Right lobe of liver (tissue), 4 donors: ENCODE measurements around the gene DENND4A.

Source experiments
- CTCF ChIP-seq, 4 donors: fragments of 200-600 bp in 3 of 4; fragments of 450-650 bp in 1 of 4; IDR thresholded peaks; one replicate each; pipeline versions ENCODE4 v1.5.1 to v1.8.0; 2016 to 2022; ENCODE audit warnings: antibody characterized with exemption in 4 of 4, mild to moderate bottlenecking in 2 of 4
- POLR2A ChIP-seq: fragments of 450-650 bp; IDR thresholded peaks from one replicate; pipeline ENCODE4 v1.6.1; 2017; ENCODE audit warnings: antibody characterized with exemption, mild to moderate bottlenecking
- donor health status: DM: no; HTN: no; CAD: no.
- donor health status: DM: no; HTN: no; CAD: no.
- donor health status: DM: no; HTN: yes; CAD: no.

- TF ChIP-seq POLR2A: no peak
- TF ChIP-seq CTCF (IDR thresholded peaks at IDR 0.05): no peak
Measured at GRCh38 chr15:65663521-65663920, 128.6 kb downstream of the DENND4A start.
